Hematopoietic multipotent progenitor cell treated with erythropoietin and hydrocortisone succinate and interleukin-3 and kit ligand, for 8 days (in vitro differentiated cells): ENCODE measurements around the gene RAN.
"Not testable (repeated sequence)": the region's sequence is repeated elsewhere in the genome, so short reads cannot be mapped to it uniquely, and the experiment has no call there.

Experiments used
- DNase-seq: peaks from one replicate; pipeline ENCODE4 v3.0.0-alpha.2; 2015

The RAN gene

DNA sequence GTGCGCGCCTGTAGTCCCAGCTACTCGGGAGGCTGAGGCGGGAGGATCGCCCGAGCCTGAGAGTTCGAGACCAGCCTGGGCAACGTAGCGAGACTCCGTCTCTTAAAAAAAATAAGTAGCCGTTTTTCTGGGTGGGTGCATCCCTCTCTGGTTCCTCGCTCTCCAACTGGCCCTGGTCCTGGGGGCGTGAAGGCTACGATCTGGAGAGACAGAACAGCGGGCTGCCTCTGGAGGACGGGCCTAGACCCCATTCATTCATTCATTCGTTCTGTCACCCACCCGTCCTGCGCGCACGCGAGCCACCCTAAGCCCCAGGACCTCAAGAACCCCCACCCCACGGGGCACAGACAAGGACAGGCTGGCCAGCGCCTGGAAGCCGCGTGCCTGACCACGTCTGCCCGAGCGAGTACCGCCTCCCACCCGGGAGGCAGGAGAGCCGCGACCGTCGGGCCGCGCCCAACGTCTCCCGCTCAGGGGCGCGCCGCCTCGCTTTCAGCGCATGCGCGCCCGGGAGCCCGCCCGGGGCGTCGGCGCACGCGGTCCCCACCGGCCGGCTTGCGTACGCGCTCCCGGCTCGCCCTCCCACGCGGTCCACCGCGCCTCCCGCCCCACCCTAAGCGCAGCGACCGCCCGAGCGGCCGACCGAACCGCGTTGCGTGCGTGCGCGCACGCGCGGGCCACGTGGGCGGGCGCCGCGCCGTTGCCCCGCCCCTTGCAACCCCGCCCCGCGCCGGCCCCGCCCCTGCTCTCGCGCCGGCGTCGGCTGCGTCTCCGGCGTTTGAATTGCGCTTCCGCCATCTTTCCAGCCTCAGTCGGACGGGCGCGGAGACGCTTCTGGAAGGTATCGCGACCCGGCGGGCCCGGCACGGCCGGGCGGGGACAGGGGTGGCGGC is at the start of gene RAN:
Gene RAN (plus strand): TSS at position 781 of the 893 bp plus-strand sequence. CDS start 528 bp downstream, outside the sequence.
- DNase-seq: peak; percentile 90

DNA sequence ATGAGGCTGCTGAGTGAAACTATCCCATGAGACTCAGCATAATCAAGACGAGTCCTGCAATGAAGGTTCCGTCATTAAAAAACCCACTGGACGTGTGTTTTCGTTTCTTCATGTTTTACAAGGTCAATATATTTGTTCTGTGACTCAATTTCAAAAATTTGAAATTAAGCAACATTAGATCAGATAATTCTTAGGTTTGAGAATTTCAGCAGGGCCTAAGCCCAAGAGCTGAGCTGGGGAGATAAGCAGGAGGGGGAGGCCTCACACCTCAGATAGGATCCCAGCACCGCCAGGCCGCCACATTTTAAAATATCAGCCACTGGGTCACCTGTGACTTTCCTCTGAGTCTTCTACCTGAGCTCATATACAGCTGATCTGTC is 46.1 kb upstream of the RAN start:
- peak; percentile 73 for DNase-seq

DNA sequence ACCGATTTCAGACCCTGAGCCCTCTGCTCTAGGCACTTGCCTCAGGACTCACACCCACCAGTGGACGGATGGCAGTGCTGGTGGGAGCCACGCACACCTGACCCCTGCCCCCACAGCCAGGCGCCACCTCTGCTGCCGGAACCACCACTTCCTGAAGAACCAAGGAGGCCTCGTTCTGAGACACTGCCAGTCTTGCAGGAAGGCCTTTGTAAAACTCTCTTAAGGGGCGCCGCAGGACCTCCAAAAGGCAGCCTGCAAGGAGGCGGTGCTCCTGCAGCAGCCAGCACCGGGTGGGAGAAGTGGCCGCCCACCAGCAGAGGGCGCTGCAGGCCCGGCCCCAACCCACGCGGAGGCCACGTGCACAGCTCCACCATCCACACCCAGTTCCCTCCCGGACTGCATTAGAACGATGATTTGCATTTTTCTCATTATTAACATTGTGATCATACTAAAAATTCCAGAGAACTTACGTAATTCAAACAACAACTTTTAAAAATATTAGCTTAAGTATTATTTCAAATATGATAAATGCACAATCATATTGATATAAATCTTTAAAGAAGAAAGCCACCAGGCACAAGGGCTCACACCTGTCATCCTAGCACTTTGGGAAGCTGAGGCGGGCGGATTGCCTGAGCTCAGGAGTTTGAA is 45.6 kb upstream of the RAN start:
- peak; percentile 79 for DNase-seq

GRCh38 chr12:130827432-130827831 is 44.4 kb upstream of the RAN start:
- DNase-seq: no peak

- no peak for DNase-seq
These were observed 43.0 kb upstream of the RAN start for GRCh38 chr12:130828895-130829294.

DNA sequence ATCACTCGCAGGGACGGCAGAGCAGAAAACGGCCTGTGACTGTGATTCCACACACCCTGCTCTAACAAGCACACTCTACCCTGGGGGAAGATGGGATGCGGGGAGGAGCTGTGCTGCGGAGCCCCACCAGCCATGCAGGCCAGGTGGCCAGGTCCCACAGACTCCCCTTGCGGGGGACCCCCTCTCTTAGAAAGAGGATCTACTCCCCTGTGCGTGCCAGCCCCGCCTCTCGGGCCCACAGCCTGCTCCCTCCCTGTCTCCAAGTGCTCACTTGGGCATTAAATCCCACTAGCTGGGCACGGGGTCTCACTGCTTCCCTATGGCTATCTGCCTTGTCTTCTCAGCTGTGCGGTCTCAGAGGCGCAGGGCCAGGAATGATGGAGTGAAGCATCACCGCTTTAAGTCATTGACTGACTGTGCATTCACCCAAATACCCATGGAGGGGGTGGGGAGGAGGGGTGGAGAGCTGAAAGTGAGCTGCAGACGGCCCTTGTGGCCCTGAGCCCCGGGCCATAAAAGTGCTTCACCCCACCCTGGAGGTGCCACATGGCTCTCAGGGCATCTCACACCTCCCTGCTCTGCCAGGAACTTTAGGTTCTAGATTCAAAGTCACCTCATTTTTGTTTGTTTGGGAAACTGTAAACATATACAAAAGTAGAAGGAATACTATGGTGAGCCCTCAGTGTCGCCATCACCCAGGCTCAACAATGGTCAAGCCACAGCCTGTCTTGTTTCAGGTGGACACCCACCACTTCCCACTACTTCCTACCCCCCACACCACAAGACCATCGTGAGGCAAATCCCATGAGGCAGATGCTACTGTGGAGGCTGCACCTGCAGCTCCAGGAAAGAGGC is 42.2 kb upstream of the RAN start:
- DNase-seq: no peak

DNA sequence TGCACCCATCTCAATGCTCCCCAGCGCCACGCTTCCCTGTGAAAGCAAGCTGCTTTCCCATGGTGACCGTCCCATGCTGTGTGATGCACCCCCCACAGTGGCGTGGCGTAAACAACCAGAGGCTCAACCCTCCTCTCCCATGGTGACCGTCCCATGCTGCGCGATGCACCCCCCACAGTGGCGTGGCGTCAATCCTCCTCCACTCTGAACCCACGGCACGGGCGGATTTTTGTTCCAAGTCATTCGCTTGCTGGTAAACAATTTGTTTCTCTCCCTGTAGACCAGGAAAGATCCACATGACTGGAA is 41.7 kb upstream of the RAN start:
- no peak for DNase-seq

DNA sequence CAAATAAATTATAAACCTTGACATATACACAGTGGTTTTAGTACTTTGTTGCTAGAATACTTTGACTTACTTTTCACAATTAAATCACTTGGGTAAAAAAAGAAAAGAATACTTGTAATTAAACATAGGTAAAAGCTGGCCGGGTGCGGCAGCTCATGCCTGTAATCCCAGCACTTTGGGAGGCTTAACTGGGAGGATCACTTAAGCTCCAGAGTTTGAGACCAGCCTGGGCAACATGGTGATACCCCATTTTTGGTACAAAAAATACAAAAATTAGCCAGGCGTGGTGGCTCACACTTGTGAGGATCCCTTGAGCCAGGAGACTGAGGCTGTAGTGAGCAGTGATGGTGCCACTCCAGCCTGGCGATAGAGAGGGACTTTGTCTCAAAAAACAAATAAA is 40.6 kb upstream of the RAN start:
- no peak for DNase-seq

GRCh38 chr12:130831876-130832405 is 39.9 kb upstream of the RAN start:
- DNase-seq: peak; percentile 27

GRCh38 chr12:130832561-130833209 is 39.2 kb upstream of the RAN start:
- peak; percentile 94 for DNase-seq

DNA sequence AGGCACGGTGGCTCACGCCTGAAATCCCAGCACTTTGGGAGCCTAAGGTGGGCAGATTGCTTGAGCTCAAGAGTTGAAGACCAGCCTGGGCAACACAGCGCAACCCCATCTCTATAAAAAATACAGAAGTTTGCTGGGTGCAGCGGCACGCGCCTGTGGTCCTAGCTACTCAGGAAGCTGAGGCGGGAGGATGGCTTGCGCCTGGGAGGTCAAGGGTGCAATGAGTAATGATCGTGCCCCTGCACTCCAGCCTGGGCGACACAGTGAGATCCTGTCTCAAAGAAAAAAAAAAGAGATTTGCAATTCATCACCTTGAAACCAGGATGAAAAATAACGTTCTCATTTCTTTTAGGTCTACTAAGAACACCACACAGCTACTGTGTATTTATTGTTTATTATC is 36.9 kb upstream of the RAN start:
- DNase-seq: no peak

DNA sequence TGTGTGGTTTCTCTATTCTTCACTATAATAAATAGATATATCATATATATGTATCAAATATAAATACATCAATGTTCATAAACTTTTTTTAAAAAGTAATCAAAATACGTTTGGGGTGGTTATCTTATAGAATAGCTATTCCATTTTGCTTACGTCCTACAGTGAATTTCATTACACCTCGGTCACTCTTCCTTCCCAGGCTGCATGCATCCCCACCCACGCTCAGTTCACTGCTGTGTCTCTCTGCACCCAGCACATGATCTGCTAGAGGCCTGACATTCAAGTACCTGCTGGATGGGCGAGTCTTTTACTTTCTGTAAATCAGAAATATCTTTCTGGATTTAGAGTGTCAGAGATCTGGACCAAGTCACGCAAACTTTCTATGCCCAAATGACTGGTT is 36.4 kb upstream of the RAN start:
- no peak for DNase-seq

DNA sequence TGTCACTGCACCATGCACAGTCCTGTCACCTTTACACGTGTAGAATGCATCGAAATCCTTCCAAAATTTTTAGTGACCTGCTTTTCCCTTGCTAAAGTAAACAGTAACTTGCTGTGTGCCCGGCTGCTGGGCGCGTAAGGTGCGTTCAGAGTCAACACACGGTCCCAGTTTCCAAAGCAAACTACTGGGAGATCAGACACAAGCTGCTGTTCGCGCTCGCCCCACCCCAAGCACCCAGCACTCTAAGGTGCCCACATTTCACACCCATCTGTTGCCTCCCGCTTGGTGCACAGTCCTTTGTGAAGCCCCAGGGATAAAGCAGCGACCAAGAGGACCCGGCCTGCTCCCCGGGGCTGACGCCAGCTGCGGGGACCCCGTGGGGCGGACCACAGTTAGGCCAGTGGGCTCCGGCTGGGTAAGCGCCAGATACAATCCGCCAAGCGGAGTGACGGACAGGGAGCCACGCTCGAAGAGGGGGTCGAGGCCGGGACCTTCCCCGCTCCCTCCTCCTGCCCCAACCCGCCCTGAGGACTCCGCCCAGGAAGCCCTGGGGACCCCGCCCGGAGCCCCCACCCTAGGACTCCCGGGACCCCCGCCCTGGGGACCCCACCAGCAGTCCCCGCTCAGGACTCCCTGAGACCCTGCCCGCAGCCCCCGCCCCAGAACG is 33.4 kb upstream of the RAN start:
- DNase-seq: peak; percentile 52

GRCh38 chr12:130838951-130839769 is 32.7 kb upstream of the RAN start, which contains the start of gene STX2:
Gene STX2, minus strand, starts transcription at chr12:130839250. Its CDS starts 151 bp downstream, at chr12:130839099.
- DNase-seq: peak; percentile 87

- no peak for DNase-seq
These were observed 32.0 kb upstream of the RAN start for GRCh38 chr12:130839770-130840404.

DNA sequence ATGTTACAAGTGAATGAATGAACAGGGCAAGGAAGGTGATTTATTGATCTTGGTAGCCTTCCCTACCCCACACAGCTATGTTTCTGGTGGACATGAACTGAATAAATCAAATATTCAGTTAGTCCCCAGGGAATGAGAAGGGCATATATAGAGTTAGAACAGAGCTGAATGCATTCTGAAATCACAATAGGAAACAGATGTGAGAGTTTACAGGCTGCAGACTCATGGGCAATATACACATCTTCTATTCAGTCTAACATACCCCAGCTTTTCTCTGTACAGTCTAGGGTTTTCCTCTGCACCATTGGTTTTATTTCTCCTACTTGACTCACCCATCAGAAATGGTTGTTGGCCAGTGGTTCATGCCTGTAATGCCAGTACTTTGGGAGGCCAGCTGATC is 25.5 kb upstream of the RAN start:
- DNase-seq: no peak

DNA sequence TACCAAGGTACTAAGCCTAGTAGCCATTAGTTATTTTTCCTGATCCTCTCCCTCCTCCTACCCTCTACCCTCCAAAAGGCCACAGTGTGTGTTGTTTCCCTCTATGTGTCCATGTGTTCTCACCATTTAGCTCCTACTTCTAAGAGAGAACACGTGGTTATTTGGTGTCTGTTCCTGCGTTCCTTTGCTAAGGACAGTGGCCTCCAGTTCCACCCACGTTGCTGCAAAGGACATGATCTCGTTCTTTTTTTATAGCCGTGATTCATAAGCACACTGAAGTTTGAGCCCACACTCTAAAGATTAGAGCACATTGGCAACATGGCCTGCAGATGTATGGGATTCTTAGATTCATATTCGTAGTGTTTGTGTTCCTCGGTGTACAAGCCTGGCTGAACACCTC is 24.8 kb upstream of the RAN start:
- DNase-seq: no peak

GRCh38 chr12:130848105-130848504 is 23.8 kb upstream of the RAN start:
- DNase-seq: not testable (repeated sequence)

GRCh38 chr12:130848785-130849305 is 23.0 kb upstream of the RAN start:
- not testable (repeated sequence) for DNase-seq
